ENCODE data around the gene RRN3. TPM values are rescaled to one million over a fixed set of nuclear protein-coding genes. Genes with fewer than 3 reads are reported as not detected.

RRN3 gene
- total RNA-seq, 4 donors from 2014 or later, result 19.5 to 34.1 (median 24.8) TPM

DNA sequence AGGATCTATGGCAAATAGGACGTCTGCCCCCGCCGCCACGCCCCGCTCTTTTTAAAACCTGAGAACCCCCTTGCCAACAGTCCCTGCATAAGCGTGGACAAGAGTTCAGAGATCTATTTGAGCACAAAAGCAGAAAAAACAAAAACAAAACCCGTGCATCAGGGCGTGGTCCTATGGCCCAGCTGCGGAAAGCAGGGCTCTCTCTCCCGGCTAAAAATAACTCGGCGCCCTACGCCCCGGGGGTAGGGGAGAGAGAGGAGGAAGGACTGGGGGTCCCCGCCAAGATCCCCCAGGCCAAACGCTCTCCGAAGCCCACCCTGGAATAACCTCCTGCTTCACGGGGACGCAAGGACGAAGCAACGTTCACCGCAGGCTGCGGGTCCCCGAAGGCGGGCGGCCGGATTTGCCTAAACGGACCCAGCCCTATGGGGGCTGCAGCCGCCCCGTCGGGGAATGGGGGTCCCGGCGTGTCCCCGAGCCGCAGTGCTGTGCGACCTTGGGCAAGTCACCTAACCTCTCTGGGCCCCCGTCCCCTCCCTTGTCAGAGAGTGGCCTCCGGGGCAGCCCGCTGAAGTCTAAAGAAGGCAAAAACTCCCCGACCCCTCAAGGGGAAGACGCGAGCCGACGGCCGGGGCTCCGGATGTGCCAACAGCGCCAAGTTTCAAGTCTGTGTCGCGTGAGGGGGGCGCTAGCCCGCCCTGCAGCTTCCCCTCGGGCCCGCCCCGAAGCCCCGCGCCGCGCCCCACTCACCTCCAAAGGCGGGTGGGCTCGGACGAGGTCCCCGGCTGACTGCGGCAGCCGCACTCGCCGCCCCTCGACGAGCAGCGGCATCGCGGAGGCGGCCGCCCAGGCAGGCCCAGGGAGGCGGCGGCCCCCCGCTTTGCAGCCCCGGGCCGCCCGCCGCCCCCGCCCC is 38.7 kb downstream of the RRN3 start:
- intact Hi-C loops (cut with DNase I), result no loop called here
- Histone ChIP-seq H3K36me3 (peaks cover under 1 to 25% (median 16%) of the 10 kb centered on the region in 4 donors), H3K4me1 (peaks cover 4 to 35% (median 31%) of the 10 kb centered on the region in 4 donors), H3K9me3 (no peaks in the 10 kb centered on the region), H3K4me3 (peak overlapping the region; percentile 94 to 99 (median 98)), H3K27ac (replicated peaks in 1 of 4) (peak overlapping the region; percentile 82 to 89 (median 85)), H3K27me3 (no peaks in the 10 kb centered on the region)
- TF ChIP-seq EP300 (IDR thresholded peaks at IDR 0.05) (no peak), POLR2AphosphoS5 (IDR thresholded peaks at IDR 0.05) (no peak), POLR2A (IDR thresholded peaks at IDR 0.05; ENCODE audit: low read depth) (no peak)
- TF ChIP-seq, protein P1, sequence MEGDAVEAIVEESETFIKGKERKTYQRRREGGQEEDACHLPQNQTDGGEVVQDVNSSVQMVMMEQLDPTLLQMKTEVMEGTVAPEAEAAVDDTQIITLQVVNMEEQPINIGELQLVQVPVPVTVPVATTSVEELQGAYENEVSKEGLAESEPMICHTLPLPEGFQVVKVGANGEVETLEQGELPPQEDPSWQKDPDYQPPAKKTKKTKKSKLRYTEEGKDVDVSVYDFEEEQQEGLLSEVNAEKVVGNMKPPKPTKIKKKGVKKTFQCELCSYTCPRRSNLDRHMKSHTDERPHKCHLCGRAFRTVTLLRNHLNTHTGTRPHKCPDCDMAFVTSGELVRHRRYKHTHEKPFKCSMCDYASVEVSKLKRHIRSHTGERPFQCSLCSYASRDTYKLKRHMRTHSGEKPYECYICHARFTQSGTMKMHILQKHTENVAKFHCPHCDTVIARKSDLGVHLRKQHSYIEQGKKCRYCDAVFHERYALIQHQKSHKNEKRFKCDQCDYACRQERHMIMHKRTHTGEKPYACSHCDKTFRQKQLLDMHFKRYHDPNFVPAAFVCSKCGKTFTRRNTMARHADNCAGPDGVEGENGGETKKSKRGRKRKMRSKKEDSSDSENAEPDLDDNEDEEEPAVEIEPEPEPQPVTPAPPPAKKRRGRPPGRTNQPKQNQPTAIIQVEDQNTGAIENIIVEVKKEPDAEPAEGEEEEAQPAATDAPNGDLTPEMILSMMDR (IDR thresholded peaks at IDR 0.05), result no peak
- DNase-seq (ENCODE audit: extremely low spot score), result no peak
- 9% methylated on average over 17 of the region's 81 CpGs for WGBS

DNA sequence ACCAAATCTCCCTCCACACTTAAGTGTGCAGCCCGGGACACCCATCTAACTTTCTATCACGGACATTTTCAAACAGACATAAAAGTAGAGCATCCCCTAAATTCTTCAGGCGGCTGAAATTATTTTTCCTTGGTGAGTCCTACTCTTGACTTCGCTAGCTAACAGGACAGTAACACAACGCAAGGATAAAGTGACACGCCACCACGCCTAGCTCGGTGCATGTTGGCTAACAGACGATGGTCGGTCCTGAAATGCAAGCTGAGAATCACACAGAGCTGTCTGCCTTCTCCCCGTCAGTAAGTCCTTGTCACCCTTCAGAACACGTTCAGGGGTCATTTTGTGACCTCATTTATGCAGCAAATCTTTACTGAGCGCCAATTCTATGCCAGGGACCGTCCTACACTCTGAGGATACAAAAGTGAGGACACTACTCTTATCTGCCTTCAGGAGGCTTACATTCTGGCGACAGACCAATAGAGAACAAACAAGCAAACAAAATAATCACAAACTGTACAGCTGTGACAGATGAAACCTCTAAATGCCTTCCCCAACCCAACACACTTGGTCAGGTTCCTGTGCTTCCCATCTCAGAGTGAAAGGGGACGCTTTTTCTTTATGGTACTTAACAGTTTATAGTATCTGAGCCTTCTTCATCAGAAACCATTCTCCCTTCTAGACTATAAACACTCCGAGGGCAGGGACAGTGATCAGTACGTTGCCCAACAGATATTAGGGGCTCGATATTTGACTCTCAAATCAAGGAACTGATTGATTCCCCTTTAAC is 39.5 kb downstream of the RRN3 start:
- H3K27me3 ChIP-seq, result no peaks in the 10 kb centered on the region
- TF ChIP-seq POLR2A (IDR thresholded peaks at IDR 0.05; ENCODE audit: low read depth) (no peak), EP300 (IDR thresholded peaks at IDR 0.05) (no peak), POLR2AphosphoS5 (IDR thresholded peaks at IDR 0.05) (no peak)
- TF ChIP-seq, protein P1 (IDR thresholded peaks at IDR 0.05), result no peak
- H3K4me3 ChIP-seq, result peak overlapping the region; percentile 94 to 99 (median 98)
- H3K36me3 ChIP-seq, result peaks cover 0 to 19% (median 10%) of the 10 kb centered on the region in 4 donors
- DNase-seq (ENCODE audit: extremely low spot score), result no peak
- 78% methylated on average over 19 of the region's 19 CpGs for WGBS
- intact Hi-C loops (cut with DNase I), result no loop called here
- H3K4me1 ChIP-seq, result peaks cover 4 to 35% (median 32%) of the 10 kb centered on the region in 4 donors
- H3K27ac ChIP-seq (replicated peaks in 1 of 4), result peak overlapping the region; percentile 82 to 89 (median 85)
- H3K9me3 ChIP-seq, result no peaks in the 10 kb centered on the region

DNA sequence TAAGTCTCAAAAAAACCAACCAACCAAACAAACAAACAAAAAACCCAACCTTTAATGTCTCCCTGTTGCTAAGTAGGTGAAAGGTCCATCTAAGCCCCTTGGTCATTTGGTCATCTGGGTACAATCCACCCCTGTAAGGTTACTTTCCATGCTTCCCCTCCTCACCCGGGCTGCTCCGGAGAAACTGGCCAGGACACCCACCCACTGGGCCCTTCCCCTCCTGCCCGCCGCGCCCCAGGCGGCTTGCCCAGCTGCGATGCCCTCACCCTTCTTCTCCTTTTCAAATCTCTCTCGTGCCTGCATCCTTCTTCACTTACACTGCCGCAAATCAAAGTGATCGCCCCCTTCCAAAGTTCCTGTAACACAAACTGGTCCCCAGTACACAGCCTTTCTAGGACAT is 40.2 kb downstream of the RRN3 start:
- no peak for DNase-seq (ENCODE audit: extremely low spot score)
- intact Hi-C loops (cut with DNase I), result no loop called here
- no peak for TF ChIP-seq POLR2AphosphoS5 (IDR thresholded peaks at IDR 0.05)
- no peak for TF ChIP-seq POLR2A (IDR thresholded peaks at IDR 0.05; ENCODE audit: low read depth)
- TF ChIP-seq, protein P1 (IDR thresholded peaks at IDR 0.05), result no peak
- no peak for TF ChIP-seq EP300 (IDR thresholded peaks at IDR 0.05)
- Histone ChIP-seq H3K27me3 (no peaks in the 10 kb centered on the region), H3K27ac (replicated peaks in 1 of 4) (peak overlapping the region in 3 of 4 donors; percentile 28 to 82 (median 41)), H3K36me3 (peaks cover 0 to 12% (median 3%) of the 10 kb centered on the region in 4 donors), H3K4me3 (peak overlapping the region in 1 of 4 donors; percentile 99), H3K4me1 (peaks cover 4 to 35% (median 33%) of the 10 kb centered on the region in 4 donors), H3K9me3 (no peaks in the 10 kb centered on the region)
- WGBS, result 85% methylated on average over 10 of the region's 10 CpGs

DNA sequence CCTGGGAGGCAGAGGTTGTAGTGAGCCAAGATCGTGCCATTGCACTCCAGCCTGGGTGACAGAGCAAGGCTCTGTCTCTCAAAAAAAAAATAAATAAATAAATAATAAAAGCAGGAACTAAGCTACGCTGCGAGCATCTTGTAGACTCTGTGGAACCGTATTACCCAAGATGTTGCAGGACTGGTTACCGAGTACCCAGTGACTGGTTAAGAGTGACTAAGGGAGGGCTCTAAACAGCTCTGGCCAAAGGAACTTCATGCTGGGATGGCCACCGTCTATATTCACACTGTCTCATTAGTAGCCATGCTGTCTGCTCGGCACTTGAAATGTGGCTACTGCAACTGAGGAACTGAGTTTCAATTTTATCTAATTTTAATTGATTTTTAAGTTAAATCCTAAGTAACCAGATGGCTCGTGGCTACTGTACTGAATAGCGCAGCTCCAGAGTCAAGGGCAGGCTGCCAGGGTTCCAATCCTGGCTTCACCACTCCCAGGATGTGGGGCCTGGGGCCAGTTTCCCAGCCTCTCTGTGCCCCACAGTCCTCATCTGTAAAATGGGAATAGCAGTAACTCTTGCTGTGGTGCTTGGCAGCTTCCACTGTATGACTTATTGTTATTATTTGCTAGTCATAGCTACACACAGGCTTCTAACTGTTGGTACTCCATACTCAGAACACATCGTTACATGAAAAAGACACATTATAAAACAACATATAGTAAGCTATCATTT is 41.2 kb downstream of the RRN3 start:
- Histone ChIP-seq H3K4me3 (no peak overlapping the region), H3K9me3 (no peaks in the 10 kb centered on the region), H3K27ac (replicated peaks in 1 of 4) (no peak overlapping the region), H3K4me1 (peaks cover 4 to 35% (median 33%) of the 10 kb centered on the region in 4 donors), H3K36me3 (peaks cover 0 to 2% (median under 1%) of the 10 kb centered on the region in 4 donors), H3K27me3 (no peaks in the 10 kb centered on the region)
- DNase-seq (ENCODE audit: extremely low spot score), result no peak
- intact Hi-C loops (cut with DNase I), result no loop called here
- TF ChIP-seq POLR2AphosphoS5 (IDR thresholded peaks at IDR 0.05) (no peak), POLR2A (IDR thresholded peaks at IDR 0.05; ENCODE audit: low read depth) (no peak), EP300 (IDR thresholded peaks at IDR 0.05) (no peak)
- TF ChIP-seq, protein P1 (IDR thresholded peaks at IDR 0.05), result no peak
- 72% methylated on average over 10 of the region's 10 CpGs for WGBS

All from esophagus muscularis mucosa (tissue), 4 donors.